NCI-H1694 (cell line): ENCODE data around the gene BSG.

Experiments
- DNase-seq: peaks from one replicate; lab custom pipeline; 2025; lab: John Stamatoyannopoulos, UW

The BSG gene

DNA sequence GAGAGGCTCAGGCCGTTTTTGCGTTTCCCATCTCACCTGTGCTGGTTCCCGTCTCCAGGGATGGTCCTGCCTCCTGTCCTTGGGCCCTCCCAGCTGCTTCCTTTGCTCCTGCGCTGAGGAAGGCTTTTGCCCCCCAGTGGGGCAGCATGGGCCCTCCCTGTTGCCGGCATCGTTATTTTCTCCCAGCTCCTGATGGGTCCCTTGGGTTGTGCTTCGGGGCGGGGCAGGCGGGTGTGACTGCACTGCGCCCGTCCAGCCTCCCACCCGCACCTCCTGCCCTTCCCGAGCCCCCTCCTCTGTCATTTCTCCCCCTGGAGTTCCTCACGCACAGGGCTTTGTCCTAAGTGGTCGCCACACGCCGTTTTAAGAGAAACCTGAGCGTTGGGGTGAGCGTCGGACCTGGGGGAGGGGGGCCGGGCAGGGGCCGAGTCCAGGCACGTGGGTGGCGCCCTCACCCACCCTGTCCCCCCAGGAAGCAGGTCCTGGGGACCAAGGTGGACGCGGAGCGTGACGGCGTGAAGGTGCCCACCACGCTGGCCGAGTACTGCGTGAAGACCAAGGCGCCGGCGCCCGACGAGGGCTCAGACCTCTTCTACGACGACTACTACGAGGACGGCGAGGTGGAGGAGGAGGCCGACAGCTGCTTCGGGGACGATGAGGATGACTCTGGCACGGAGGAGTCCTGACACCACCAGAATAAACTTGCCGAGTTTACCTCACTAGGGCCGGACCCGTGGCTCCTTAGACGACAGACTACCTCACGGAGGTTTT, 31.3 kb upstream of the BSG start:
- DNase-seq, result no peak

DNA sequence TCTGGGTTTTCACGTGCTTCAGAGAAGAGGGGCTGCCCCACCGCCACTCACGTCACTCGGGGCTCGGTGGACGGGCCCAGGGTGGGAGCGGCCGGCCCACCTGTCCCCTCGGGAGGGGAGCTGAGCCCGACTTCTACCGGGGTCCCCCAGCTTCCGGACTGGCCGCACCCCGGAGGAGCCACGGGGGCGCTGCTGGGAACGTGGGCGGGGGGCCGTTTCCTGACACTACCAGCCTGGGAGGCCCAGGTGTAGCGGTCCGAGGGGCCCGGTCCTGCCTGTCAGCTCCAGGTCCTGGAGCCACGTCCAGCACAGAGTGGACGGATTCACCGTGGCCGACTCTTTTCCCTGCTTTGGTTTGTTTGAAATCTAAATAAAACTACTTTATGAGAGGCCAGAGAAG, 30.7 kb upstream of the BSG start:
- no peak for DNase-seq

- no peak for DNase-seq
Observed at GRCh38 chr19:542173-542866, 30.1 kb upstream of the BSG start.

GRCh38 chr19:543910-544608, 28.3 kb upstream of the BSG start, which contains the start of gene GZMM:
GZMM (plus strand) TSS chr19:544053; CDS start chr19:544072, 19 bp downstream.
- DNase-seq, result no peak

DNA sequence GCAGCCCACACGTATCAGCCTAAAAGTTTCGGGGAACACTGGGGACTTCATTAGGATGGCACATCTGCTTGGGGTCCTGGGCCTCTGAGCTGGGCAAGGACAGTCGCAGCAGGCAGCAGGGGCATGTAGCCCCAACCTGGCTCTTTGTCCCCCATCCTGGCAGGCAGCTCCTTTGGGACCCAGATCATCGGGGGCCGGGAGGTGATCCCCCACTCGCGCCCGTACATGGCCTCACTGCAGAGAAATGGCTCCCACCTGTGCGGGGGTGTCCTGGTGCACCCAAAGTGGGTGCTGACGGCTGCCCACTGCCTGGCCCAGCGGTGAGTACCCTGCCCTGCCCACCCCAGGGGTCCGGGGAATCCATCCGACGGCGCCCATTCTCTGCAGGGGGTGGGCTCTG, 25.3 kb upstream of the BSG start:
- DNase-seq, result no peak

DNA sequence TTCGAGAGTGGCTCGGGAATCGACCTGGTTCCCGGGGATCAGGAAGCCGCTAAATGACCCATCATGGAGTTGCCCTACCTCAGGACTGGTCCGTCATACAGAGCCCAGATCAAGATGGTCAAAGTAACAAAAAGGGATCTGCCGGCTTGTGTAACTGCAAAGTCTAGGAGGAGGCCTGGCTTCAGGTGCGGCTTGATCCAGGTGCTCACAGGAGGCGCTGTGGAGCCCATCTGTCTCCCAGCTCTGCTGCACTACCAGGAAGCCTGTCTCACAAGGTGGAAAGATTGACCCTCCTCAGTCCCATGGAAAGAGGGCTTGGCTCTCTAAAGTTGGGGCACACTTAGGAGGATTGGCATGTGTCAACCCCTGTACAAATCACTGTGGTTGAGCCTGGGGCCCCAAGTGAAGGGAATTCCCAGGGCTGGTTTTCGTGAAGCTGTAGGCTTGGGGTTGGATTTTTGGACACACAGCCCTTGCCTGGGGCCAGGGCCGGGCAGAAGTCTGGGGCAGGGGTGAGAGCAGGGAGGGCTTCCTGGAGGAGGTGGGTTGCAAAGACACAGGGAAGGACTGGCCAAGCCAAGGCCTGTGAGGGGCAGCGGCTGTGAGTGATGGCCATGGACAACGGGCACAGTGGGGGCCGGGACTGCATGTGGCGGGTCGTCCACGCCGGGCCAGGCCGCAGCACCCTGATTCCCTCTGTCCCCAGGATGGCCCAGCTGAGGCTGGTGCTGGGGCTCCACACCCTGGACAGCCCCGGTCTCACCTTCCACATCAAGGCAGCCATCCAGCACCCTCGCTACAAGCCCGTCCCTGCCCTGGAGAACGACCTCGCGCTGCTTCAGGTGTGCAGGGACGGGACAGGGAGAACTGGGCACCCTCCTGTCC, 24.3 kb upstream of the BSG start:
- no peak for DNase-seq

- DNase-seq, result no peak
Observed at GRCh38 chr19:548886-549830, 23.2 kb upstream of the BSG start.

DNA sequence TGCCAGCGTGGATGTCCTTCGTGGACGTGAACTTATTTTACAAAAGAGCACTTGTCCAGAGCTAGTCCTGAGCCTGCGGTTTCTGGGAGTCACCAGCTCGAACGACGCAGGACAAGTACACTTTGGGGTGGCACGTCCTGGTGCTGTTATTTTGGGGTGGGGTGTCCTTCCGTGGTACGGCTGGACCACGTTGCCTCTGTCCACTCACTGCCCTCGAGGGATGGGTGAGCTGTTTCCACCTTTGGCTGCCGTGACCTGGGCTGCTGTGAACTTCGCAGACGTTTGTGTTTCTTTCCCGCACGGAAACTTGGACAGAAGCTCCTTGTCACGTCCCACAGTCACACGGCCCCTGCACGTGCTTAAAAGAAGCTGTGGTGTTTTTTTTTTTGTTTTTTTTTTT, 17.6 kb upstream of the BSG start:
- DNase-seq, result no peak

GRCh38 chr19:555474-555808, 17.0 kb upstream of the BSG start:
- no peak for DNase-seq

DNA sequence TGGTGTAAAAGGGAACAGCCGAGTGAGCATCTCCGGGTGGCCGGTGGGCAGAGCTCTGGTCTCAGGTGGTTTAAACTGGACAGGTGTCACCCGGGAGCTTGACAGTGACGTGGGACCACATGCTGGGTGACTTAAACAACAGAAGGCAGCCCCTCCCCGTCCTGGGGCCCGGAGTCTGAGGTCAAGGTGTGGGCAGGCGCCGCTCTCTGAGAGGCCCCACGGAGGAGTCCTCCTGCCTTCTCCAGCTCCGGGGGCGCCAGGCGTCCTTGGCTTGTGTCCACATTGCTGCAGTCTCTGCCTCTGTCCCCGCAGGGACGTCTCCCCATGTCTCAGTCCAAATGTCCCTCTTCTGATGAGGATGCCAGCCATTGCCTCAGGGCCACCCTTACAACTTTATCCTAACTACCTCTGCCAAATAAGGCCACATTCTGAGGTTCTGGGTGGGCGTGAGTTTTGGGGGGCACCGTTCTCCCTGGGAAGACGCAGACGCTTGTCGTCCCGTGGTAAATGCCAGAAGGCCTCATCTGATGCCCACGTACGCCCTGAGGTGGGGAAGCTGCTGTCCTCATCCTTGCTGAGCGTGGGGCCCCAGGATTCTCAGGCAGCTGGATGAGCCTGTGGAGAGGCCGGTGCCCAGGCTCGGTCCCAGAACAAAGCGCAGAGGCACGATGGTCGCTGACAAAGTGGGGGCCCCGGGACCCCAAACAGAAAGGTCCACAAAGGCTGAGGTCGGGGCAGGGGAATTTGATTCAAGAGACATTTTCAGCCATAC, 15.6 kb upstream of the BSG start:
- DNase-seq, result no peak

DNA sequence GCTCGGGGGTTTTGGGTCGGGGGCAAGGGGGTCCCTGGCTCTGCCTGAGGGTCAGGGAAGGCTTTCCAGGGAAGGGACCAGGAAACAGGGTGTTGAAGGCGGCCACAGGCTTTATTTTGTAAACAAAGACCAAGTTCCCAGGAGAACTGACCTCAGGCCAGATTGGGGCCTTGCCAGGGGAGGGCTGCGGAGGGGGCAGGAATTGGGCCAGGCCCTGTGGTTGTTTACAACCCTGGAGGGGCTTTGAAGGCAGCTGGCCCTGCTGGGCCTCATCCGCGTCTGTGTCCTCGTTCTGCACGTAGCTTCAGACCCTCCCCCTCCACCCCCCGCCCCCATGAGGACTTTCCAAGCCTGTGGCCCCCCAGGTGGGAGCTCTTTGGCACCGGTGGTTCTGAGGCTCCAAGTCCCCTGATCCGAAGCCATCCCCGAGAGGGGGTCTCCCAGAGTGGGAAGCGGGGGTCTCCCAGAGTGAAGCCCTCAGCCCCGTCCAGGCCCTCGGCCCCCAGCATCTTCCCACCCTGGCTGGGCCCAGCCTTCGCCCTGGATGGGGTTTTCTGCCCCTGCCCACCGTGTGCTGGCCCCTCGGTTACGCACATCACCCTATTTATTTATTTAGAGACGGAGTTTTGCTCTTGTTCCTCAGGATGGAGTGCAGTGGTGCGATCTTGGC, 13.5 kb upstream of the BSG start:
- DNase-seq, result no peak

DNA sequence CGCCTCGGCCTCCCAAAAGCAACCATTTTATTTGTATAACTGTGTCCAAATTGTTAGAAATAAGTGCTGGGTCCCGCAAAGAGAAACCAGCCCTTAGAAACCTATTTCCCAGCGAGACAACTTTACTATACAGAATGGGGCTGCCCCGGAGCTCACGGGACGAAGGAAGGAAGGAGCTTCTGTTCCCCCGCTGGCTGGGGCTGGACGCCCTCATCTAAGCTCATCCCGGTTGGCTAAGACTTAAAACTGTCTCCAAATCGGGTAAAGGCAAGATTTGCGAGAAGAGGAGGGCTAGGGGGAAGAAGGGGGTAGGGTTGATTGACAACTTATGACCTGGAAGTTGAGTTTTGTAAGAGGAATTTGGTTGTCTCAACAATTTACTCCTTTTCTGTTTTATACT, 12.3 kb upstream of the BSG start:
- DNase-seq, result no peak

DNA sequence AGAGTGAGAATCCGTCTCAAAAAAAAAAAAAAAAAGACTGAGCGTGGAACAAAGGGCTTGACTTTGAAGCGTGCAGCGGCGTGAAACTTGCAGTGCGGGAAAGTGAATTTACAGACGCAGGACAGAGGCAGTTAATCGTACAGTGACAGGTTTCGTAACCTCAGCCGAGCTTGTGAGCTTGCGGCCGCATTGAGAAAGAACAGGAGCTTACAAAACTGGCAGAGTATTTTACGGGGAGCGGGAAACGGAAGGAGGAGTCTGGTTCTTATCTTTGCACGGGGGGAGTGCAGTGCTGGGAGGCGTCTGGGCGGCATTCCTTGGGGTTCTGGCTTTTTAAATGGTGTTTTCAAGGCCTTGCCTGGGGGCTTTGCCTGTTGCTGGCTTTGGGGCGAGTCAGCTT, 6.0 kb upstream of the BSG start:
- DNase-seq, result no peak

- no peak for DNase-seq
Observed at GRCh38 chr19:566844-567243, 5.6 kb upstream of the BSG start.

DNA sequence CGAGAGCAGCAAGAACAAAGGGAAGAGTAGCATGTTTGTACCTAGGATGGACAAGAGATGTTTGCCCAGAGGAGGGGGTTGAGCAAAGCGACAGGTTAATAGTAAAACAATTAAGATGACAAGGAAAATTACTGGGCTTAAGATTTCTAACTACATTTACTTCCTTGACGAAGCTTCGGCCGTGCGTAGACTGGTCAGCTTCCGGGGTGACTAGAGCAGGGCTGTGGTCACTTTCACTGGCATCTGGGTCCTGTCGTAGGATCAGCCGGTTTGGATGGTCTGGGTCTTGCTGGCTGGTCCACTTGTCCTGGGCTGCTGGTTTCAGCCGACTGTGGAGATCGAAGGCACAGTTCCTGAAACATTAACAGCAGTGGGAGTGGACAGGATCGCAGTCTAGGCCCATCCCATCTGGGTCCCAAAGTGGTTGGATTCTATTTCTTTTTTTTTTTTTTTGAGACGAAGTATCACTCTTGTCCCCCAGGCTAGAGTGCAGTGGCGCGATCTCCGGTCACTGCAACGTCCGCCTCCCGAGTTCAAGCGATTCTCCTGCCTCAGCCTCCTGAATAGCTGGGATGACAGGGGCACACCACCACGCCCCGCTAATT, 5.0 kb upstream of the BSG start:
- DNase-seq, result no peak

DNA sequence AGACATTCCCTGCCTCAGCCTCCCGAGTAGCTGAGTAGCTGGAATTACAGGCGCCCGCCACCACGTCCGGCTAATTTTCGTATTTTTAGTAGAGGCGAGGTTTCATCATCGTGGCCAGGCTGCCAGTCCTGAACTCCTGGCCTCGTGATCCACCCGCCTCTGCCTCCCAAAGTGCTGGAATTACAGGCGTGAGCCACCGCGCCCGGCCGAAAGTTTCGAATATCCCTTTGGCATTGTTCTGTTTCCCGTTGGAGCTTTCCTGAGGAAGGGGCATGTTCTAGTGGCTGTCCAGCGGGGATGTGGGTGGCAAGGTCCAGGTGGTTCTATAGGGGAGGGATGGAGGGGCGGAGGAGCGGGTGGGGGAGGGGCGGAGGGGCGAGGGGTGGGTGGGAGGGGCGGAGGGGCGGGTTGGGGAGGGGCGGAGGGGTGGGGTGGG, 2.1 kb upstream of the BSG start:
- no peak for DNase-seq

DNA sequence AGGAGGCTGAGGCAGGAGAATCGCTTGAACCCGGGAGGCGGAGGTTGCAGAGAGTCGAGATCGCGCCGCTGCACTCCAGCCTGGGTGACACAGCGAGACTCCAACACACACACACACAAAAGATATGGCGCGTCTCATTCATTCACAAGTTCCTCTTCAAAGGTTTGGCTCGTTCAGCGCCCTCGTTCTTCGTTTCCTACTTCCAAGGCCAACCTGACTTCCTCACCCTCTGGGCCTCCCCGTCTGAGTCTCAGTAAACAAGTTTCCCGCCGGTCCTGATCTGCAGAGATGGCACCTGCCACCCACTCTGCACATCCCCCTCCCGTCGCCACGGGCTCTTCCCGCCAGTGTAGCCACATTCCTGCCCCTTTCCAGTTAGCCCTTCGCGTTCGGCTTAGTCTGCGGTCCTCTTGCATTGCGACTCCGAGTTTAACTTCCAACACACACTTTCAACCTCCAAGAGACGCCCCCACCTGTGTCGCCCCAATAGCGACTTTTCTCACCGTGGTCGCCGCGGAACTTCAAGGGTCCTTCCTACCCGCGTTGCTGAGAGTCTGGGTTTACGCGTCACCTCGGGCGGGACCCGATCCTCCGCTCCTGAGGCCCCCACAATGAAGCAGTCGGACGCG, 1.3 kb upstream of the BSG start:
- no peak for DNase-seq

GRCh38 chr19:571566-571974, 826 bp upstream of the BSG start:
- DNase-seq, result no peak
